Thyroid gland (tissue), 4 donors: ENCODE measurements around the gene JCHAIN. TPM values are rescaled to one million over a fixed set of nuclear protein-coding genes. Genes with fewer than 3 reads are reported as not detected.
"Not testable (repeated sequence)": the region's sequence is repeated elsewhere in the genome, so short reads cannot be mapped to it uniquely, and the experiment has no call there.

ENCODE experiments used
- DNase-seq, 2 donors: peaks; one replicate each; pipeline ENCODE4 v3.0.0-alpha.2; 2019
- H3K27ac ChIP-seq, 3 donors: fragments of 200-600 bp; sonication (generic); 1 replicate in 2 of 3; 2 replicates in 1 of 3; pipeline ENCODE4 v1.5.1; 2016 to 2019; ENCODE audit warnings: mild to moderate bottlenecking in 1 of 3, moderate library complexity in 1 of 3
- H3K27me3 ChIP-seq: fragments of 200-600 bp; sonication (generic); one replicate; pipeline ENCODE4 v1.5.1; 2019
- H3K36me3 ChIP-seq, 2 donors: fragments of 200-600 bp; sonication (generic); one replicate each; pipeline ENCODE4 v1.5.1; 2016 to 2019
- H3K4me1 ChIP-seq, 2 donors: fragments of 200-600 bp; sonication (generic); one replicate each; pipeline ENCODE4 v1.5.1; 2017 to 2019
- H3K4me3 ChIP-seq, 3 donors: fragments of 200-600 bp; sonication (generic); replicated peaks in 1 of 3; 1 replicate in 2 of 3; 2 replicates in 1 of 3; pipeline ENCODE4 v1.5.1; 2016; ENCODE audit warnings: mild to moderate bottlenecking in 1 of 3
- H3K9me3 ChIP-seq: fragments of 200-600 bp; sonication (generic); one replicate; pipeline ENCODE4 v1.5.1; 2017
- CTCF ChIP-seq, 6 experiments: fragments of 200-600 bp in 3 of 6; fragments of 450-650 bp in 3 of 6; sonication (generic) in 3 of 6; IDR thresholded peaks; one replicate each; pipeline ENCODE4 v1.5.1; 2016 to 2019; ENCODE audit warnings: antibody characterized with exemption in 6 of 6, mild to moderate bottlenecking in 2 of 6, inconsistent platforms in 1 of 6, moderate library complexity in 1 of 6
- POLR2A ChIP-seq, 2 donors: fragments of 450-650 bp; IDR thresholded peaks; one replicate each; pipeline ENCODE4 v1.6.1; 2017; ENCODE audit warnings: antibody characterized with exemption in 2 of 2, mild to moderate bottlenecking in 2 of 2, moderate library complexity in 1 of 2
- WGBS, 2 donors: methylation state at CpG; one replicate each; pipeline ENCODE4 v1.1.5; 2017; 5-methylcytosine and 5-hydroxymethylcytosine counted together
- intact Hi-C: fragments of 100-400 bp; cut with DNase I; formaldehyde crosslinking; loops from one replicate; pipeline ENCODE4 v1.15.1; 2023
- total RNA-seq, 4 donors: library from RNA; depleted of rRNA; stranded (reverse); fragments of >200 nt; gene quantifications; one replicate each; pipeline ENCODE4 v1.2.3, GENCODE V29; 2016

The JCHAIN gene
- total RNA-seq, 4 donors from 2014 or later, result 0.67 to 154 (median 3.7) TPM; not detected in 1

GRCh38 chr4:70674191-70674590, 7.9 kb upstream of the JCHAIN start:
- TF ChIP-seq CTCF (IDR thresholded peaks at IDR 0.05) (no peak), POLR2A (IDR thresholded peaks at IDR 0.05) (no peak)
- intact Hi-C loops, result no loop called here
- no peak overlapping the region for H3K4me3 ChIP-seq
- DNase-seq, result no peak
- no peaks in the 10 kb centered on the region for H3K9me3 ChIP-seq
- H3K27ac ChIP-seq, result no peak overlapping the region
- no peaks in the 10 kb centered on the region for H3K27me3 ChIP-seq
- no peaks in the 10 kb centered on the region for H3K4me1 ChIP-seq
- no peaks in the 10 kb centered on the region for H3K36me3 ChIP-seq

GRCh38 chr4:70671091-70671490, 4.8 kb upstream of the JCHAIN start:
- Histone ChIP-seq H3K27me3 (no peaks in the 10 kb centered on the region), H3K36me3 (no peaks in the 10 kb centered on the region), H3K4me1 (no peaks in the 10 kb centered on the region), H3K4me3 (no peak overlapping the region), H3K27ac (no peak overlapping the region), H3K9me3 (no peaks in the 10 kb centered on the region)
- intact Hi-C loops, result no loop called here
- no peak for DNase-seq
- TF ChIP-seq CTCF (IDR thresholded peaks at IDR 0.05) (no peak), POLR2A (IDR thresholded peaks at IDR 0.05) (no peak)
- WGBS, 2 donors, result 77 to 79% methylated on average over 2 of the region's 2 CpGs

GRCh38 chr4:70670332-70671014, 4.2 kb upstream of the JCHAIN start:
- Histone ChIP-seq H3K4me1 (no peaks in the 10 kb centered on the region), H3K27ac (no peak overlapping the region), H3K9me3 (no peaks in the 10 kb centered on the region), H3K36me3 (no peaks in the 10 kb centered on the region), H3K4me3 (no peak overlapping the region), H3K27me3 (no peaks in the 10 kb centered on the region)
- 85 to 86% methylated on average over 5 of the region's 5 CpGs for WGBS, 2 donors
- DNase-seq, result no peak
- TF ChIP-seq POLR2A (IDR thresholded peaks at IDR 0.05), result no peak
- TF ChIP-seq CTCF (IDR thresholded peaks at IDR 0.05), result no peak
- intact Hi-C loops, result no loop called here

- TF ChIP-seq POLR2A (IDR thresholded peaks at IDR 0.05), result no peak
- intact Hi-C loops, result no loop called here
- 44 to 54% methylated on average over 3 of the region's 3 CpGs for WGBS, 2 donors
Measured at GRCh38 chr4:70667740-70668535, 1.6 kb upstream of the JCHAIN start.

GRCh38 chr4:70661309-70661922, 4.9 kb downstream of the JCHAIN start:
- intact Hi-C loops, H3K4me3 ChIP-seq, H3K9me3 ChIP-seq, H3K36me3 ChIP-seq, H3K27me3 ChIP-seq, DNase-seq, H3K27ac ChIP-seq, H3K4me1 ChIP-seq: not testable (repeated sequence)
- WGBS, 2 donors, result 91 to 93% methylated on average over 5 of the region's 5 CpGs

More at GRCh38 chr4:70667740-70668535, 1.6 kb upstream of the JCHAIN start:
- no peaks in the 10 kb centered on the region for H3K9me3 ChIP-seq
- H3K4me1 ChIP-seq, result no peaks in the 10 kb centered on the region
- no peaks in the 10 kb centered on the region for H3K36me3 ChIP-seq
- no peak overlapping the region for H3K27ac ChIP-seq
- no peaks in the 10 kb centered on the region for H3K27me3 ChIP-seq
- no peak overlapping the region for H3K4me3 ChIP-seq
- DNase-seq, result no peak

- intact Hi-C loops, result no loop called here
- no peaks in the 10 kb centered on the region for H3K36me3 ChIP-seq
- H3K9me3 ChIP-seq, result no peaks in the 10 kb centered on the region
- TF ChIP-seq POLR2A (IDR thresholded peaks at IDR 0.05) (no peak), CTCF (IDR thresholded peaks at IDR 0.05) (no peak)
- no peak overlapping the region for H3K27ac ChIP-seq
- H3K4me3 ChIP-seq, result no peak overlapping the region
- WGBS, 2 donors, result 86 to 93% methylated on average over 4 of the region's 4 CpGs
- no peaks in the 10 kb centered on the region for H3K27me3 ChIP-seq
- no peak for DNase-seq
- no peaks in the 10 kb centered on the region for H3K4me1 ChIP-seq
Measured at GRCh38 chr4:70660106-70660505, 6.2 kb downstream of the JCHAIN start.
